HG03097 (cell line): ENCODE measurements around the gene KMT2D.
"Not testable (repeated sequence)": the region's sequence is repeated elsewhere in the genome, so short reads cannot be mapped to it uniquely, and the experiment has no call there.

ENCODE experiments used
- ATAC-seq: cut with Tn5 transposase; IDR thresholded peaks from one replicate; pipeline ENCODE4 v1.9.1; 2021; ENCODE audit not compliant: unreplicated experiment, low FRiP score

The KMT2D gene

GRCh38 chr12:49089821-49090773 is 29.5 kb upstream of the KMT2D start:
- no peak for ATAC-seq

DNA sequence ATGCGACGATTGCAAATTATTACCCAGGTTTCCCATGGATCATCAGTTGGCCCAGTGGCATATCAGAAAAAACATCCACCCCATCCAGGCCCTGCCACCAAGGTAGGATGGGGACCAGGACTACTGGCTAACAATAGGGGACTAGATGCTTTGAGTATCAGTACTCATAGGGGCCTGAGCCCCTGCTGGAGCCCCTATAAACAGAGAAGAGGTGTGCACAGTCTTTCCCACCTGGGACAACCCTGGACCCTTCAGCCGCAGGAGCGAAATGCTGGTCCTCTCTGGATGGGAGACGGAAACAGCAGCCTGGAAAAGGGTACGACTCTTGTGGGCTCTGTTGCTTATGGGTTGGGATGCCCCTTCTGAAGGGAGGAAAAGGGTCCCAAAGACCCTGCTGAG is 28.3 kb upstream of the KMT2D start:
- no peak for ATAC-seq

DNA sequence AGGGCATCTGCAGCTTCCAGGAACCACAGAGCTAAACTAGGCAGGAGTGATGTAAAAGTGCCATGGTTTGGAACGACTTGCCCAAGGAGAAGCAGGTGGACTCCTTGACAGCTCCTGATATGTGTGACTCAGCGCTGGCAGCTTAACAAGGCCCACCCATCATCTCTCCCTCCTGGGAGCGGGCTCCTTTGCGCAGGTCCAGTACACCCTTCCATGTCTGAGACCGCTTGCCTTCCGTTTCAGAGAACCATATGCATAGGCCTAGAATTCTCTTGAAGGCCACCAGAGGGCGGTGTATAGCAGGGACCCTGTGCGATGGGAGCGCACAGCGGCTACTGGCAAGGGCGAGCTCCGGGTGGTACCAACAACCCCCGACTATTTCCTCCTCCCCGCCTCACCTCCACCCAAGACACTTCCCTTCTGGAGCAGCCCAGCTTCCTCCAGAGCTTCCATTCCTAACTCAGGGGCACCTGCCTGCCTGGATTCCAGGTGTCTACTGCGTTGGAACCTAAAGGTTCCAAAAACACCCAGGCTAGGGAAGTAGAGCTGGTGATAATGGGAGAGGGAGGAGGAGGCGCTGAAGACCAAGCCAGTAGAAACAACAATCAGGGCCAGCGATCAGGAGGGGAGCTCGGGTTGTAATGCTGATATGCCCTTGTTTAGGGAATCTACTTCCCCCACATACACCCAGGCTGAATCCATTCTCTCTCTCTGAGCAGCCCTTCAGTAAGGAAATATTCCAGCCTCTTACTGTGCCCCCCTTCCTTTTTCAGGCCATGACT is 27.7 kb upstream of the KMT2D start:
- ATAC-seq, result peak; percentile 54

GRCh38 chr12:49086116-49086515 is 25.5 kb upstream of the KMT2D start:
- ATAC-seq, result no peak

- ATAC-seq, result no peak
These were observed 23.8 kb upstream of the KMT2D start for GRCh38 chr12:49084438-49084837.

DNA sequence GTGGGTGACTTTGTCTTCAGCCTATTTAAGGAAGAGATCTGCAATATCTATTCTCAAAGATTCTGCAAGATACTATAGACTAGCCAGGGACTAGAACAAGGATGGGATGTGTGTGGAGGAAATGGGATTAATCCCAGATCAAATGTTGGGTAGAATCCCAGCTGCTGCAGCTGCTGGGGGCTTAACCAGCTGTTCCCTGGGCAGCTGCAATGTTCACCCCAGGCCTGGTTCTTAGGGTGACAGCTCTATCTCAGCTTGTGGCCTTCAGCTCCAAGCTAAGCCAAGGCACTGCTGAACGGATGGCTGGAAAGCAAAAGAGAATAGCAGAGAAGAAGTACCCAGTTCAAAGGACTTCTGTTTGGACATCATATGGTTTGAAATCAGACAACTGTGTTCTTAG is 19.2 kb upstream of the KMT2D start:
- no peak for ATAC-seq

DNA sequence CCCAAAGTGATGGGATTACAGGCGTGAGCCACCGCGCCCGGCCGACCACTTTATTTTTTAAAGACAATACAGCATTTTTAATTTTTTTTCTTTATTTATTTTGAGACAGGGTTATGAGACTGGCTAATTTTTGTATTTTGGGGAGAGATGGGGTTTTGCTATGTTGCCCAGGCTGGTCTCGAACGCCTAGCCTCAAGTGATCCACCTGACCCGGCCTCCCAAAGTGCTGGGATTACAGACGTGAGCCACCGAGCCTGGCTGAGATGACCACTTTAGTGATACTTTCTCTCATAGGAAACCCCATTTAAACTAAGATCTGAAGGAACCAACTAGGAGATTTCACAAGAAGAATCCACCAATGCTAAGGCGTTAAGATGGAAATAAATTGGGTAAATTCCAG is 10.4 kb upstream of the KMT2D start:
- ATAC-seq, result no peak

DNA sequence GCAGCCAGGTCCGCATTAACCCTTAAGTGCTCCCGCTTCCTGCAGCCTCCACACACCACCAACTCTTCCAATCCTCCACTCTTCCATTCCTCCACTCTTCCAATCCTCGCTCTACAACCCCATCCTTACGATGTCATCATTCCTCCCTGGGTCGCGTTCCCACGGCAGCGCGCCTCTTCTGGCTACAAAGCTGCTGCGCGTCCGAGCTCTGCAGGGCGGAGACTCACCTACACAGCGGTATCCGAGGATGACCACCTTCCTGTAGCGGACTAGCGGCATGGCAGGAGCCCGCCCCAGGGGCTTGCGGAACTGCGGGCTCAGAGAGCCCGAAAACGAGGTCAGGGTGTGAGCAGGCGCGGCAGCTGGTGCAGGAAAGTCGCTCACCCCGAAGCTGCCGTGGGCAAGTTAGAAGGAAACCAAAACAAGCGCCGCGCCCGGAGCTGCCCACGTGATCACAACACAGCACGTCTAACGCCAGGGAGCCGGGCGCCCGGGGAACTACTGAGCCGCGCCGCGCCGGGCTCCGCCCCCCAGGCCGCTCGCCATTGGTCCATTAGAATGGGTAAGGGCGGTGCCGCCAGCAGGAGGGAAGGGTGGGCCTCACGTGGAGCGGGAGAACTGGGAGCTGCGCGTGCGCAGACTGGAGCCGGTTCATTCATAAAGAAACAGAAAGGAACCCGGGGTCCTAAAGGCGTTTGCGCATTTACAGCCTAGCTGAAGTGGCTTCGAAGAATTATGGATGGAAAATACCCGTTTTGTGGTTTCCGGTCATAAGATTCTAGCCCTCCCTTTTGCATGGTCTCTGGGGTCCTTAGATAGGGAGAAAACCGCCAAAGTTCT is 9.1 kb upstream of the KMT2D start, which contains the start of gene RHEBL1:
Gene RHEBL1 (minus strand): TSS at position 473 of the 840 bp plus-strand sequence. CDS start 194 bp downstream, at position 279.
- peak; percentile 95 for ATAC-seq

- ATAC-seq, result no peak
These were observed 8.4 kb upstream of the KMT2D start for GRCh38 chr12:49068879-49069506.

DNA sequence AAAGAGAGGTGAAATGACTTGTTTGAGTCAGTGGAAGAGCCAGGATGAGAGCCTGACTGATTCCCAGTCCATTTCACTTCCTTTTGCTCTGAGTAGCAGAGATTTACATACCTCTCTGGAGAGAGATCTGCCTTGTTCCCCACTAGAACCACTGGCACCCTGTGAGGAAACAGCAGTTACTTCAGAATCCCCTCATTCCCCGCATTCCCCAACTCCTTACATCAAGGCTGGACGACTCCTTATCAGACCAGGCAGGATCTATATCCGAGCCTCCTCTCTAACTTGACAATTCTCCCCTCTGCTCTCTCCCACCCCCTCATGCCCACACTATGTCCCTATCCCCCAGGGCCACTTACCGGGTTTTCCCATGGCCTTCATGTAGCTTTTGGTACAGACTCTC is 5.5 kb upstream of the KMT2D start:
- ATAC-seq, result no peak

GRCh38 chr12:49064767-49065152 is 4.2 kb upstream of the KMT2D start:
- ATAC-seq, result no peak

DNA sequence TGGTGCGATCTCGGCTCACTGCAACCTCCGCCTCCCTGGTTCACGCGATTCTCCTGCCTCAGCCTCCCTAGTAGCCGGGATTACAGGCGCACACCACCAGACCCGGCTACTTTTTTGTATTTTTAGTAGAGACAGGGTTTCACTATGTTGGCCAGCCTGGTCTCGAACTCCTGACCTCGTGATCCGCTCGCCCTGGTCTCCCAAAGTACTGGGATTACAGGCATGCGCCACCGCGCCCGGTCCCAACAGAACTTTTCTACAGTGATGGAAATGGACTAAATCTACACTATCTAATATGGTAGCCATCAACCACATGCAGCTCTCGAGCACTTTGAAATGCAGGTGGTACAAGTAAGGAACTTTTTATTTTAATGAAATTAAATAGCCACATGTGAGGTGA is 1.3 kb upstream of the KMT2D start:
- ATAC-seq, result not testable (repeated sequence)

DNA sequence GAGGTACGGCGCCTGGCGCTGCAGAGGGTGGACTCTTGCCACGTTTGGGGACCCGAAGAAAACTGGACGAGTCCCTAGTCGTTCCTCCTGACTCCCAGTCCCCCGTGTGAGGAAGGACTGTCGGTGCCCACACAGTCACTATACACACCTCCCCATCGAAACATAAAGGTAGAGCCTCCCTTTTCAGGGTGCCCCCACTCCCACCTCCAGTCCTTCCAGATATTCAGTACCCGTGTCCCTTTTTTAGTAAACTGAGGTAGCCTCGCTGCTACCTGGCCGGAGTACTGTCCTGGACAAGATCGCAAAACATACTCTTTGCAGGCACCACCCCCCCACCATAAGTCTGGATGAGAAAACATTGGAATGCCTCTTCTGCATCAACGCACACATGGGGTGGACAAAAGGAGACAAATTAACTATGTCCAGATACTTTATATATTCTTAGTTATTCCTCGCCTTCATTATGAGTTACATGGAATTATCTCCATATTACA is 610 bp upstream of the KMT2D start:
- peak; percentile 5 for ATAC-seq

DNA sequence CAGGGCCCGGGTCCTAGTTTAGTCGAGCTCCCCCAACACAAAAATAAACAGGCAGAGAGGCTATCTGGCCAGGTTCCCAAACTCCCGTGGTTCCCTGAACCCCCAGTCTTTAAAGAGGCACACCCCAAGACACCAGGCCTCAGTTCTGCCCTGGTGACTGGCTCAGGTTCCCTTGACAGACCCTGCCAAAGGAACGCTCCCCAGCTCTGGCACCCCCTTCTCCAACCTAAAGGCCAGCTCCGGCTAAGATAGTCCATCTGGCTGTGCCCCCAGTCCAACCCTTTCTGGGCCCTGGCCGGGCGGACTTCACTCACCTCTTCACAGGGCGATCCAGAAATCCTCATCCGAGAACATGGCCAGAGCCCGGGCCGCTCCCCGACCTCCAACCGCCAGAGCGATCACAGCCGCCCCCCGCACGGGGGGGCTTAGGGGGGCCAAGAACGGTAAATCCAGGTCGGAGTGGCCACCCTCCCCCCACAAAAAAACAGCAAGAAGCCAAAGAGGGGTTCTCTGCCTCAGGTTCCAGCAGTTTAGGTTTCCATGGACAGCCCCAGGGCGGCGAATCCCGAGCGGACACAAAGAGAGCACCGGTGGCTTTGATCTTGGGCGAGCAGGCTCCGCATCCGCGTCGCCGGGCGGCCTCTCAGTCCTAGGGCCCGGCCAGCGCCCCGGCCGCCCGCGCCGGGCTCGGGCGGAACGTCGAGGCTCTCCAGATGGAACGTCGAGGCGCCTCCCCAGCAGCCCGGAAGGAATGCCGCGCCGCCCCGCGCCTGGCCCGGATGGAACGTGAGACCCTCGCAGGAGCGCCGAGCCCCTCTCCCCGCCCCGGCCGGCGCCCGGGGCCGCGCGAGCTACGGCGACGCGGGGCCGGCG is 1.1 kb downstream of the KMT2D start:
- peak; percentile 17 for ATAC-seq

- no peak for ATAC-seq
These were observed 1.6 kb downstream of the KMT2D start for GRCh38 chr12:49059045-49059298.

DNA sequence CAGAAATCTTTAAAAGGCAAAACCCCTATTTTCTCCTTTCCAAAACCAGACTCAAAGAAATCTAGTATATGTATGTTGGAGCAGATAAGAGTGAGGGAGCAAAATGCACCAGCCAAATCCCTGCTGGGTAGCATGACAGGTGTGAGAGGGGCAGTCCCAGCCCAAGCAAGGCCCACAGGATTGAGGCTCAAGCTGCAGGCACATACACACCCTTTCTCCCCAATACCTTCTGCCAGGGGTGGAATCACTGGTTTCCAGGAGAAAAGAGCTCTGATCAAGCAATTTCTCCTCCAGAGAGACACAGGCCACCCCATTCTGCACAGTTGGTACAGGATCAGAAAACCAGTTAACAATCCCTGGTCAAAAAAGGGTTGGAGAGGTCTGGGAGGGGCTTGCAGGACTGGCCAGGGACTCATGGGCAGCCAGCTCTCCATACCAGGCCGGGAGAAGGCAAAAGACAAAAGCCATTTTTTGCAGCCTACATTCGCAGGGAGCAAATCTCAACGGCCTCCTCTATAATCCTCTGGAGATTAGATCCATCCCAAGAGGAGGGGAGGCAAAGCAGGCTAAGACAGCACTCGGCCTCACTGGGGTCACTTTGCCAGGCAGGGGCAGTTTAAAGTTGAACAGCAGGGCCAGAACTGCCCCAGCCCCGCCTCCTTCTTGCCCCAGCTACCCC is 2.1 kb downstream of the KMT2D start:
- no peak for ATAC-seq

DNA sequence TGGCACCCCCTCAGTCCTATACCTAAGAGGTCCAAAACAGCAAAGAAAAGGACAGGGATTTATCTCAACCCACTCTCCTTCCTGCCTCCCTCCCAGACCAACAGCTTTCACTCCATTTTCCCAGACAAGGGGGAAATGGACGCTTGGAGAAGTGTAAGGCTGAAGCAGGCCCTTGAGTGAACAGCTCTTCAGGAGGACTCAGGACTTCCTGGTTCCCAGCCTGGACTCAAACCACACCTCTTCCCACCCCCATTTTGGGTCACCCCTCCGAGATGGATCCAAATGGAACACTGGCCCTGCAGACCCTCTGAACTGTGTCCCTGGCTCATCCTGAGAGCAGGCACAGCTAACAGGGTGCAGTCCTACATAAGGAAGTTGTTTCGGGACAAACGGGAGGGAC is 2.7 kb downstream of the KMT2D start:
- ATAC-seq, result no peak

- peak; percentile 35 for ATAC-seq
These were observed 4.4 kb downstream of the KMT2D start for GRCh38 chr12:49055978-49056754.
